Measurements from ENCODE around the gene CRTAC1.

Gene CRTAC1

DNA sequence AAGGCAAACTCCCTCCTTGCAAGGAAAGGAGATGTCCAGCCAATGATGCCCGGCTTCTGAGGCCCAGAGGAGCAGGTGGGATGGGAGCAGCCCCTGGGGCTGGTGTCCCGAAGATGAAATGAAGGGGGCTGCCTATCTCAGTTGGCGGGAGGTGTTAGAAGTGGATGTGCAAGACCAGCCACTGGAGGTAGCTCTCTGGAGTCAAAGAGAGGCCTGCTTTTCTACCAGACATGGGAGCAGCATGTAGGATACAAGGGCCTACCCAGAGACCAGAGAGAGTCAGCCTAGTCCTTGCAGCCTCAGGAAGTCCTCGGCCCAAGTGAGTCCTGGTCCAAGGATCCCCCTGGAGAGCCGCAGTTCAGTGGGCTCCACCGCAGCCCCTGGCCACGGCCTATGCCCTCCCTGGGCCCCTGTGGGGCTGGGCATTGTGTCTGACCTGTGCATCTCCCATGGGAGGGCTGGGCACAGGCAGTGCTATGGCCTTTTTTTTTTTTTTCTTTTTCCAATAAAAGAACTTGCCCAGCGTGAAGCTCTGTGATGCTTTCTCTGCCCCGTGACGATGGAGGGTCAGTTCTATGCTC, 163.1 kb downstream of the CRTAC1 start:
- TF ChIP-seq, protein P1, sequence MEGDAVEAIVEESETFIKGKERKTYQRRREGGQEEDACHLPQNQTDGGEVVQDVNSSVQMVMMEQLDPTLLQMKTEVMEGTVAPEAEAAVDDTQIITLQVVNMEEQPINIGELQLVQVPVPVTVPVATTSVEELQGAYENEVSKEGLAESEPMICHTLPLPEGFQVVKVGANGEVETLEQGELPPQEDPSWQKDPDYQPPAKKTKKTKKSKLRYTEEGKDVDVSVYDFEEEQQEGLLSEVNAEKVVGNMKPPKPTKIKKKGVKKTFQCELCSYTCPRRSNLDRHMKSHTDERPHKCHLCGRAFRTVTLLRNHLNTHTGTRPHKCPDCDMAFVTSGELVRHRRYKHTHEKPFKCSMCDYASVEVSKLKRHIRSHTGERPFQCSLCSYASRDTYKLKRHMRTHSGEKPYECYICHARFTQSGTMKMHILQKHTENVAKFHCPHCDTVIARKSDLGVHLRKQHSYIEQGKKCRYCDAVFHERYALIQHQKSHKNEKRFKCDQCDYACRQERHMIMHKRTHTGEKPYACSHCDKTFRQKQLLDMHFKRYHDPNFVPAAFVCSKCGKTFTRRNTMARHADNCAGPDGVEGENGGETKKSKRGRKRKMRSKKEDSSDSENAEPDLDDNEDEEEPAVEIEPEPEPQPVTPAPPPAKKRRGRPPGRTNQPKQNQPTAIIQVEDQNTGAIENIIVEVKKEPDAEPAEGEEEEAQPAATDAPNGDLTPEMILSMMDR (IDR thresholded peaks at IDR 0.05) = no peak

- TF ChIP-seq, protein P1 (IDR thresholded peaks at IDR 0.05) = no peak
Observed at GRCh38 chr10:97866524-97867219, 163.7 kb downstream of the CRTAC1 start.

DNA sequence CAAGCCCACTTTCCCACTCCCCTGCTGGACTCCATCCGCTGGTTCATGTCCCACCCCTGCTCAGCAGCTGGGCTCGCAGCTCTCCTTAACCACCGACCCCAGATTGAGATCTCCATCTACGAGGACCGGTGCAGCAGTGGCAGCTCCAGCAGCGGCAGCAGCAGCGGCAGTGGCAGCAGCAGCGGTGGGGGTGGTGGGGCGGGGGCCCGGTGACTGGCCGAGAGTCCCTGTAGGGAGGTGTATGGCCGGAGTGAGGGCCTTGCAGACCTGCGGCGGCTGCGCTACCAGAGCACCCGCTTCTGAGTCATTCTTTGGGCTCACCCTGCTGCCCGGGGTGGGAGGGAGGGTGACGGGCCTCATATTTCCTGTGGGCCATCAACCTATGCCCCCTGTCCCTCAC, 164.9 kb downstream of the CRTAC1 start:
- TF ChIP-seq, protein P1 (IDR thresholded peaks at IDR 0.05) = no peak

DNA sequence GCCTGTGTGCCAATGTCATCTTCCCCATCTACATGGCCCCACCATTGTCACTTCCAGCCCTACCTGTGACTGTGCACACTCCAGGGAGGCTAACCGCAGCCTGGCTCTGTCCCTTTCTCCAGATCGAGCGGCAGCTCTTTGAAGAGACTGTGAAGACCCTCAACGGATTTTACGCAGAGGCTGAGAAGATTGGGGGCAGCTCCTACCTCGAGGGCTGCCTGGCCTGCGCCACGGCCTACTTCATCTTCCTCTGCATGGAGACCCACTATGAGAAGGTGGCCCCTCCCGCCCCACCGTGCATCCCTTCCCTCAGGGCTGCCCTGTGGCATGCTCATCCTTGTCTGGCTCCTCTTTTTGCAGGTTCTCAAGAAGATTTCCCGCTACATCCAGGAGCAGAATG, 166.6 kb downstream of the CRTAC1 start:
- TF ChIP-seq, protein P1 (IDR thresholded peaks at IDR 0.05) = no peak

GRCh38 chr10:97861924-97862323, 168.5 kb downstream of the CRTAC1 start:
- TF ChIP-seq, protein P1 (IDR thresholded peaks at IDR 0.05) = no peak

DNA sequence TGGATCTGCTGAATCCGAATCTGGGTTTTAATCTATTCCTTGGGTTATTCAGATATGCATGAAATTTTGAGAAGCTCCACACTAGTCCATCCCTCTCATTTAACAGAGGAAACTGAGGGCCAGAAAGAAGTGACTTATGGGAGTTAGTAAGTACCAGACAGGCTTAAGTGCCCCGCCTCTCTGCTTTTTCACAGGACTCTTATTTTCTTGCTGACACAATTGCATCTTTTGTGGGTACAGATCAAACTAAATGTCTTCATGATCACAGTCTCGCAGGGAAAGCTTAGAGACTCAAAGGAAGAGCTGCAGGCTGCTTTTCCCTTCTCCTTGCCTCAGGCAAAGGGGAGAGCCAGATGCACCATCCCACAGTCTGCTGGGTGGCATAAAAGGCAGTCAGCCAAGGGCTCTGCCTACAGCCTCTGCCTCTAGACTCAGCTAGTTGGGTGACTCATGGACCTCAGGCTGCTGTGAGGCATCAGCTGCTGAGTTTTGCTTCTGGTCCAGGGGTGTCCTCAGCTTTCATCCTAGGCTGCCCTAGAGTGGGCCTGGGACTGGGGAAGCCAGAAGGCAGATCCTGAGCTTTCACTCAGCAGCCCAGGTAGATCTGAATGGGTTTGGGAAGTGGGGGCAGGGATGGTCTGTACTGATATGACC, 169.2 kb downstream of the CRTAC1 start:
- TF ChIP-seq, protein P1 (IDR thresholded peaks at IDR 0.05) = no peak

DNA sequence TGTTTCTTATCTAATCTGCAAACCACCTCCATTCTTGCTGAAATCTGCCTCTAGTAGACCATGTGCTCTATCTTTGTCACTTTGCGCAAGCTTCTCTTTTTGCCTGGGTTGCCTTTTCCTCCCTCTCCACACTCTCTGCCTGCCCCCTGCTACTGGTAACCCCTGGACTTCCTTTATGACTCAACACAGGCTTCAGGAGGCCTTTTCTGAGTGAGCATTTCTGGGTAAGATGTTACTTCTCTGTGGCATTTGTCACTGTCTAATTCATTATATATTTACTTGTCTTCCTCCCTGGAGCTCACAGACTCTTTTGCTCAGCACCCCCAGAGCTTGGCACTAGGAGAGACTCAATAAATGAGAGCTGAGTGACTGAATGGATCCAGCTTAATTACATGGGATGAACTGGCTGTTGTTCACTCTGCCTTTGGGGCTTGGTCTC, 172.4 kb downstream of the CRTAC1 start:
- TF ChIP-seq, protein P1 (IDR thresholded peaks at IDR 0.05) = no peak

All from LNCAP (cell line).